ENCODE measurements around the gene SLC39A6.

DNA sequence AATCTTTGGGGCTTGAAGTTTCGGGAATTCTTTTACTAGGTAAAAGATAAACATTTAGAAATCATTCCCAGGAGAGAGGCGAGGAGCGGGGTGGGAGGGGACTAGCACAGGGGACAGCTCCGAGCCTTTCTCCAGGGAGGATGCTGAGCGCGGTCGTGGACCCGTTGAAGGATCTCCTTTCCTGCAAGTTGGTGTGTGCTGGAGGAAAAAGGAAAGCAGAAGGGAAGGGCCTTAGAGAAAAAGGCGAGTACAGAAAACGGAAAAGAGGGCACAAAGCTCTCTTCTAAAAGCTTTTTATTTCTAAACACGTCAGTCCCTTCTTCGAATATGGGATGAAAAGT, 640 bp downstream of the SLC39A6 start:
- TF ChIP-seq ZNF610 (tag by site-specific recombination; IDR thresholded peaks at IDR 0.05; ENCODE audit: borderline replicate concordance) (no peak), TCF7L2 (IDR thresholded peaks at IDR 0.05; ENCODE audit: borderline replicate concordance, low read depth, low read length) (no peak), ZNF157 (tag by site-specific recombination; IDR thresholded peaks at IDR 0.05) (no peak), ZFP37 (tag by site-specific recombination; IDR thresholded peaks at IDR 0.05) (no peak)
